HG03045 (cell line): ENCODE data around the gene OSBPL10.
"Not testable (repeated sequence)": the region's sequence is repeated elsewhere in the genome, so short reads cannot be mapped to it uniquely, and the experiment has no call there.

Source experiments
- ATAC-seq: cut with Tn5 transposase; IDR thresholded peaks from one replicate; pipeline ENCODE4 v1.9.1; 2021; ENCODE audit warnings: mild to moderate bottlenecking, moderate library complexity; ENCODE audit not compliant: unreplicated experiment

Gene OSBPL10

GRCh38 chr3:31992995-31993394, 11.9 kb upstream of the OSBPL10 start:
- ATAC-seq = not testable (repeated sequence)

- no peak for ATAC-seq
Measured at GRCh38 chr3:31988271-31988670, 7.2 kb upstream of the OSBPL10 start.

- ATAC-seq = no peak
Measured at GRCh38 chr3:31985831-31986230, 4.8 kb upstream of the OSBPL10 start.

- ATAC-seq = no peak
Measured at GRCh38 chr3:31984321-31984720, 3.3 kb upstream of the OSBPL10 start.

GRCh38 chr3:31980530-31981205, 394 bp downstream of the OSBPL10 start:
- ATAC-seq = peak; percentile 45

GRCh38 chr3:31979001-31979697, 1.9 kb downstream of the OSBPL10 start:
- ATAC-seq = peak; percentile 53

- ATAC-seq = no peak
Measured at GRCh38 chr3:31978553-31978952, 2.5 kb downstream of the OSBPL10 start.

- no peak for ATAC-seq
Measured at GRCh38 chr3:31977736-31978135, 3.3 kb downstream of the OSBPL10 start.

- ATAC-seq = no peak
Measured at GRCh38 chr3:31976302-31976701, 4.8 kb downstream of the OSBPL10 start.

- no peak for ATAC-seq
Measured at GRCh38 chr3:31974964-31975363, 6.1 kb downstream of the OSBPL10 start.

GRCh38 chr3:31974471-31974870, 6.6 kb downstream of the OSBPL10 start:
- ATAC-seq = no peak

- ATAC-seq = no peak
Measured at GRCh38 chr3:31973837-31974236, 7.2 kb downstream of the OSBPL10 start.

GRCh38 chr3:31973081-31973480, 8.0 kb downstream of the OSBPL10 start:
- no peak for ATAC-seq

GRCh38 chr3:31971607-31972006, 9.5 kb downstream of the OSBPL10 start:
- no peak for ATAC-seq

- ATAC-seq = no peak
Measured at GRCh38 chr3:31968927-31969418, 12.1 kb downstream of the OSBPL10 start.

GRCh38 chr3:31968369-31968926, 12.6 kb downstream of the OSBPL10 start:
- no peak for ATAC-seq

- no peak for ATAC-seq
Measured at GRCh38 chr3:31967592-31967991, 13.5 kb downstream of the OSBPL10 start.

- ATAC-seq = no peak
Measured at GRCh38 chr3:31966978-31967591, 14.0 kb downstream of the OSBPL10 start.

- no peak for ATAC-seq
Measured at GRCh38 chr3:31962801-31963205, 18.3 kb downstream of the OSBPL10 start.

- ATAC-seq = no peak
Measured at GRCh38 chr3:31960793-31961431, 20.1 kb downstream of the OSBPL10 start.
